Thoracic aorta (tissue), 2 donors: Measurements from ENCODE around the gene ASB5. TPM values are rescaled to one million over a fixed set of nuclear protein-coding genes. Genes with fewer than 3 reads are reported as not detected.

Source experiments
- ATAC-seq: fragments of 150-250 bp; one replicate; pipeline ENCODE4 v1.8.0; 2017; ENCODE audit warnings: low read depth; ENCODE audit not compliant: insufficient number of reproducible peaks, low FRiP score
- DNase-seq: peaks from one replicate; pipeline ENCODE4 v3.0.0-alpha.2; 2020; ENCODE audit warnings: low spot score
- H3K27ac ChIP-seq, 2 donors: fragments of 200-600 bp; sonication (generic); 1 replicate in 1 of 2; 2 replicates in 1 of 2; pipeline ENCODE4 v1.5.1; 2016; ENCODE audit warnings: mild to moderate bottlenecking in 2 of 2, moderate library complexity in 2 of 2
- H3K27me3 ChIP-seq: fragments of 200-600 bp; sonication (generic); replicated peaks from 2 replicates; pipeline ENCODE4 v1.6.0; 2016; ENCODE audit warnings: mild to moderate bottlenecking; ENCODE audit not compliant: insufficient read depth
- H3K36me3 ChIP-seq: fragments of 200-600 bp; sonication (generic); one replicate; pipeline ENCODE4 v1.5.1; 2016
- H3K4me1 ChIP-seq, 2 donors: fragments of 200-600 bp; sonication (generic); 1 replicate in 1 of 2; 2 replicates in 1 of 2; pipeline versions ENCODE4 v1.5.1 to v1.6.0; 2016; ENCODE audit warnings: low read depth in 2 of 2, mild to moderate bottlenecking in 1 of 2; ENCODE audit not compliant: control insufficient read depth in 1 of 2
- H3K4me3 ChIP-seq: fragments of 200-600 bp; sonication (generic); 2 replicates; pipeline ENCODE4 v1.5.1; 2016; ENCODE audit warnings: mild to moderate bottlenecking
- H3K9me3 ChIP-seq: fragments of 200-600 bp; sonication (generic); 2 replicates; pipeline ENCODE4 v1.5.1; 2016
- total RNA-seq, 2 donors: library from RNA; depleted of rRNA; stranded (reverse); fragments of >200 nt; gene quantifications; one replicate each; pipeline versions ENCODE4 v1.1.0 to v1.2.3, GENCODE V29; 2016
- TF ChIP-seq, protein P1 (sequence below): fragments of 200-600 bp; sonication (generic); IDR thresholded peaks from one replicate; pipeline ENCODE4 v1.5.1; 2019; ENCODE audit warnings: antibody characterized with exemption

Gene ASB5
- total RNA-seq, 2 donors from 2014 or later, result not detected

DNA sequence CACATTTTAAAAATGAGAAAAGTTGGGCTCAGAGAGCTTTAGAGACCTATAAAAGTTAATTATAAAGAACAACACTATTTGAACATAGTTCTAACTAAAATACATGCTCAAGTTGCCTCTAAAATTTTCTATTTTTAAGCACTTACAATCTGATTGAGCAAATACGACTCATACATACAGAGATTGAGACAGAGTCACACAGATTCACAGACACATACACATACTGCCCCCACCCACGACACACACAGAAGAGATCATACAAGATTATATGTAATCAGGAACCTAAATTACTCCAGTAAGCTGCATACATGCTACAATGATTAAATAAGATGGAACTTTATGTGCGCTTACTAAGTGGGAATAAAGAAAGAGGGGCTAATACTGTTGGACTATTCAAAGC, 2.7 kb upstream of the ASB5 start:
- H3K9me3 ChIP-seq, result no peaks in the 10 kb centered on the region
- peaks cover 0 to 8% of the 10 kb centered on the region in 2 donors for H3K4me1 ChIP-seq
- no peak for DNase-seq
- H3K27me3 ChIP-seq, result no peaks in the 10 kb centered on the region
- H3K36me3 ChIP-seq, result no peaks in the 10 kb centered on the region
- no peak for ATAC-seq
- H3K4me3 ChIP-seq, result no peak overlapping the region
- no peak overlapping the region for H3K27ac ChIP-seq
- TF ChIP-seq, protein P1, sequence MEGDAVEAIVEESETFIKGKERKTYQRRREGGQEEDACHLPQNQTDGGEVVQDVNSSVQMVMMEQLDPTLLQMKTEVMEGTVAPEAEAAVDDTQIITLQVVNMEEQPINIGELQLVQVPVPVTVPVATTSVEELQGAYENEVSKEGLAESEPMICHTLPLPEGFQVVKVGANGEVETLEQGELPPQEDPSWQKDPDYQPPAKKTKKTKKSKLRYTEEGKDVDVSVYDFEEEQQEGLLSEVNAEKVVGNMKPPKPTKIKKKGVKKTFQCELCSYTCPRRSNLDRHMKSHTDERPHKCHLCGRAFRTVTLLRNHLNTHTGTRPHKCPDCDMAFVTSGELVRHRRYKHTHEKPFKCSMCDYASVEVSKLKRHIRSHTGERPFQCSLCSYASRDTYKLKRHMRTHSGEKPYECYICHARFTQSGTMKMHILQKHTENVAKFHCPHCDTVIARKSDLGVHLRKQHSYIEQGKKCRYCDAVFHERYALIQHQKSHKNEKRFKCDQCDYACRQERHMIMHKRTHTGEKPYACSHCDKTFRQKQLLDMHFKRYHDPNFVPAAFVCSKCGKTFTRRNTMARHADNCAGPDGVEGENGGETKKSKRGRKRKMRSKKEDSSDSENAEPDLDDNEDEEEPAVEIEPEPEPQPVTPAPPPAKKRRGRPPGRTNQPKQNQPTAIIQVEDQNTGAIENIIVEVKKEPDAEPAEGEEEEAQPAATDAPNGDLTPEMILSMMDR, result no peak

DNA sequence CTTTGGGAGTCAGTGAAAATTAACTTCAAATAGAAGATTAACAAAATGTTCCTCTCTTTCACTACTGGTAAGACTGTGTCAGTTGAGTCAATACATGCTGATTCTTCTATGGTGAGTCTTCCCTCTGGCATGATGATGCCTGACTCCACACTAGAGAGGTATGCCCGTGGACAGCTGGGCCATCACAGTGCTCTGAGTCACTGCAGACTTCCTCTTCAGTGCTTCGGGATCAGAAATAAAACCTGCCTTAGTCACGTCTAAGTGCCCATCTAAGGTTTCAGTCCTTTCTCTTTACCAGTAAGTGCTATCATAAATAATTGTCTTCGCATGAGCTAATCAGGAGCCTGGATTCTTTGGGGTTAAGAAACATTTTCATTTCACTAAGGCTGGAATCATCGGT, 1.6 kb upstream of the ASB5 start:
- Histone ChIP-seq H3K9me3 (no peaks in the 10 kb centered on the region), H3K27me3 (no peaks in the 10 kb centered on the region), H3K27ac (no peak overlapping the region), H3K4me3 (no peak overlapping the region), H3K36me3 (no peaks in the 10 kb centered on the region), H3K4me1 (peaks cover 0 to 8% of the 10 kb centered on the region in 2 donors)
- ATAC-seq, result no peak
- no peak for DNase-seq
- TF ChIP-seq, protein P1, result no peak

DNA sequence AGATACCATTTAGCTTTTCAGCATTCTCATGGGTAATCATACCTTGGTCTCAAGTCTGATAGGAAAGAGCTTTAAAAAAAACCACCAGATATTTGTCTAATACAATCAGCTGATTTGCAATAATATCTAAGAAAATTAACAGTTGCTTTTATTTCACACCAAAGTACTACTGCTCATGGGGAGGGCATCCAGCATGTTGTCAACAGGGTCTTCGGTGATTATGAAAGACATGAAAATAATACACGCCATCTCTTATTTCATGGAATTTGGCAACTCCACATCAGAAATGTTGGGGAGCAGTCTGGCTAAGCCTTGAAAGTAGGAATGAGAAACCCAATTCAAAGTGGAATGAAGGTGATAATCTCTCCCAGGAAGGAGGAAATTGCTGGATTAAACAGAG, 3.0 kb downstream of the ASB5 start:
- no peaks in the 10 kb centered on the region for H3K4me1 ChIP-seq
- TF ChIP-seq, protein P1, result no peak
- ATAC-seq (no peak), DNase-seq (no peak)
- H3K27ac ChIP-seq, result no peak overlapping the region
- no peaks in the 10 kb centered on the region for H3K36me3 ChIP-seq
- H3K4me3 ChIP-seq, result no peak overlapping the region
- no peaks in the 10 kb centered on the region for H3K9me3 ChIP-seq
- H3K27me3 ChIP-seq, result no peaks in the 10 kb centered on the region

DNA sequence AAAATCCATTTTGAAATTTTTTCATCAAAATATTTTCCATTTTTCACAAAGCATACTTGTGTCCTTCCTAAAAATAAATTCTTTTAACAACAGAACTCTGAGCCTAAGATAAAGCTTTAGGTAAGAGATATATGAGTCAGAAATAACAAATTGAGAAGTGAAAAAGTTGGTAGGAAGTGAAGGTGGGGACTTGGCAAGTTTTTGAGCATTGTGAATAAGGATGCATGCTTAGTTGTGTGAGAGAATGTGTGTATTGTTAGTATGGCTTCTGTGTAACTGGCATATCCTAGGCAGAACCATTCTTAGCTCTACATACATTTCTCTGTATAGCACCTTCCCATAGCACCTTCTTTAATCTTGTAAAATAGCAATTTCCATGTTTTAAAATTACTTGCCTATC, 6.8 kb downstream of the ASB5 start:
- no peaks in the 10 kb centered on the region for H3K4me1 ChIP-seq
- H3K27ac ChIP-seq, result no peak overlapping the region
- H3K9me3 ChIP-seq, result no peaks in the 10 kb centered on the region
- no peaks in the 10 kb centered on the region for H3K36me3 ChIP-seq
- TF ChIP-seq, protein P1, result no peak
- H3K27me3 ChIP-seq, result no peaks in the 10 kb centered on the region
- H3K4me3 ChIP-seq, result no peak overlapping the region
- DNase-seq (no peak), ATAC-seq (no peak)

DNA sequence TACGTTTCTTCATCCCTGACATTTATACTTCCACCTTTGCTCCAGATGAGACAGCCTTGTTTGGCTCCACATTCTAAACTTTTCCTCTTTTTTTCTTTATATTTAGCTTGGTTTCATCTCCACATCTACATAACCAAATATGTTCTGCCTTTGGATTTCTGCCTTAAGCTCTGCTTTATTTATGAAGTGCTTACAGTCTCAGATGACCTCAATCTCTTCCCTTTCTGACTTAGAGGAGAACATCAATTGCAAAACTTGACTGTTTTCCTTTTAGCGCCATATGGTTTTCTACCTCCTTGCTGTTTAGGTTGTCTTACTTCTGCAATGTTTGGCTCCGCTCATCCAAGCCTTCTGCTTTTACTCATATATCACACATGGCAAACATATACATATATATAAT, 7.5 kb downstream of the ASB5 start:
- ATAC-seq (no peak), DNase-seq (no peak)
- Histone ChIP-seq H3K27me3 (no peaks in the 10 kb centered on the region), H3K4me3 (no peak overlapping the region), H3K36me3 (no peaks in the 10 kb centered on the region), H3K4me1 (no peaks in the 10 kb centered on the region), H3K27ac (no peak overlapping the region), H3K9me3 (no peaks in the 10 kb centered on the region)
- TF ChIP-seq, protein P1, result no peak
